Natural killer cell treated with Interleukin-12 subunit alpha and Interleukin-12 subunit beta and Interleukin-15 and Interleukin-18, amount 100 ng/mL, for 72 hours (primary cell): ENCODE results near the gene LRRN4CL. TPM values are rescaled to one million over a fixed set of nuclear protein-coding genes. Genes with fewer than 3 reads are reported as not detected.
"Not testable (repeated sequence)": the region's sequence is repeated elsewhere in the genome, so short reads cannot be mapped to it uniquely, and the experiment has no call there.

Experiments
- ATAC-seq, 2 donors: fragments of 150-1000 bp; cut with Tn5 transposase in 1 of 2; sonication (Bioruptor Pico), chemical (Tn5 transposase) in 1 of 2; 2 replicates each; pipeline ENCODE4 v1.10.0; 2021
- DNase-seq: peaks from one replicate; pipeline ENCODE4 v3.0.0; 2022; ENCODE audit warnings: low spot score
- H3K27ac Mint-ChIP-seq, 2 donors: 1 replicate in 1 of 2; 2 replicates in 1 of 2; pipeline ENCODE4 v1.8.0; 2022; ENCODE audit warnings: mixed read lengths in 2 of 2, mild to moderate bottlenecking in 1 of 2, moderate library complexity in 1 of 2
- H3K27me3 Mint-ChIP-seq, 2 donors: 1 replicate in 1 of 2; 2 replicates in 1 of 2; pipeline ENCODE4 v1.8.0; 2022; ENCODE audit warnings: mixed read lengths in 2 of 2
- H3K36me3 Mint-ChIP-seq: one replicate; pipeline ENCODE4 v1.8.0; 2022; ENCODE audit warnings: mixed read lengths
- H3K4me1 Mint-ChIP-seq, 2 donors: 1 replicate in 1 of 2; 2 replicates in 1 of 2; pipeline ENCODE4 v1.8.0; 2022; ENCODE audit warnings: low read depth in 2 of 2, mixed read lengths in 2 of 2, mild to moderate bottlenecking in 1 of 2
- H3K4me3 Mint-ChIP-seq: one replicate; pipeline ENCODE4 v1.8.0; 2022; ENCODE audit warnings: mixed read lengths
- H3K9me3 Mint-ChIP-seq: 2 replicates; pipeline ENCODE4 v1.8.0; 2022; ENCODE audit warnings: mixed read lengths
- total RNA-seq, 2 donors: library from RNA; stranded (reverse); gene quantifications; one replicate each; pipeline ENCODE4 v1.2.3, GENCODE V29; 2022

The LRRN4CL gene
- total RNA-seq, 2 donors from 2014 or later, result 0.36 to 0.52 TPM

GRCh38 chr11:62705880-62706849 is 16.8 kb upstream of the LRRN4CL start:
- no peaks in the 10 kb centered on the region for H3K9me3 Mint-ChIP-seq
- H3K4me1 Mint-ChIP-seq, result peaks cover 42 to 51% of the 10 kb centered on the region in 2 donors
- H3K27me3 Mint-ChIP-seq, result no peaks in the 10 kb centered on the region
- peak; percentile 88 to 93 for ATAC-seq
- H3K4me3 Mint-ChIP-seq, result peak overlapping the region; percentile 91
- peak overlapping the region; percentile 77 to 90 for H3K27ac Mint-ChIP-seq
- H3K36me3 Mint-ChIP-seq, result peaks cover 7% of the 10 kb centered on the region
- peak; percentile 94 for DNase-seq

- H3K4me1 Mint-ChIP-seq, result peaks cover 42 to 50% of the 10 kb centered on the region in 2 donors
- peaks cover 7% of the 10 kb centered on the region for H3K36me3 Mint-ChIP-seq
- peak overlapping the region; percentile 91 for H3K4me3 Mint-ChIP-seq
- DNase-seq (no peak), ATAC-seq (no peak)
- H3K9me3 Mint-ChIP-seq, result no peaks in the 10 kb centered on the region
- peak overlapping the region; percentile 77 to 90 for H3K27ac Mint-ChIP-seq
- H3K27me3 Mint-ChIP-seq, result no peaks in the 10 kb centered on the region
Observed at GRCh38 chr11:62705413-62705812, 16.1 kb upstream of the LRRN4CL start.

DNA sequence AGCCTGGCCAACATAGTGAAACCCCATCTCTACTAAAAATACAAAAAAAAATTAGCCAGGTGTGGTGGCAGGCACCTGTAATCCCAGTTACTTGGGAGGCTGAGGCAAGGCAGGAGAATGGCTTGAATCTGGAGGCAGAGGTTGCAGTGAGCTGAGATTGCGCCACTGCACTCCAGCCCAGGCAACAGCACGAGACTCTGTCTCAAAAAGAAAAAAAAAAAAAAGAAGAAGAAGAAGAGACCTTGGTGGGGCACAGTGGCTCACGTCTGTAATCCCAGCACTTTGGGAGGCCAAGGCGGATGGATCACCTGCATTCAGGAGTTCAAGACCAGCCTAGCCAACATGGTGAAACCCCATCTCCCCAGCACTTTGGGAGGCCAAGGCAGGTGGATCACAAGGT is 14.6 kb upstream of the LRRN4CL start:
- H3K4me1 Mint-ChIP-seq, result peaks cover 28 to 35% of the 10 kb centered on the region in 2 donors
- H3K36me3 Mint-ChIP-seq, H3K4me3 Mint-ChIP-seq, H3K27me3 Mint-ChIP-seq, ATAC-seq, DNase-seq, H3K9me3 Mint-ChIP-seq, H3K27ac Mint-ChIP-seq: not testable (repeated sequence)

GRCh38 chr11:62702246-62702645 is 12.9 kb upstream of the LRRN4CL start:
- H3K27me3 Mint-ChIP-seq, result no peaks in the 10 kb centered on the region
- H3K27ac Mint-ChIP-seq, result no peak overlapping the region
- peaks cover 23 to 25% of the 10 kb centered on the region in 2 donors for H3K4me1 Mint-ChIP-seq
- ATAC-seq (peak in 1 of 2 donors; percentile 8), DNase-seq (no peak)
- H3K9me3 Mint-ChIP-seq, result no peaks in the 10 kb centered on the region
- H3K36me3 Mint-ChIP-seq, result peaks cover 7% of the 10 kb centered on the region
- no peak overlapping the region for H3K4me3 Mint-ChIP-seq

DNA sequence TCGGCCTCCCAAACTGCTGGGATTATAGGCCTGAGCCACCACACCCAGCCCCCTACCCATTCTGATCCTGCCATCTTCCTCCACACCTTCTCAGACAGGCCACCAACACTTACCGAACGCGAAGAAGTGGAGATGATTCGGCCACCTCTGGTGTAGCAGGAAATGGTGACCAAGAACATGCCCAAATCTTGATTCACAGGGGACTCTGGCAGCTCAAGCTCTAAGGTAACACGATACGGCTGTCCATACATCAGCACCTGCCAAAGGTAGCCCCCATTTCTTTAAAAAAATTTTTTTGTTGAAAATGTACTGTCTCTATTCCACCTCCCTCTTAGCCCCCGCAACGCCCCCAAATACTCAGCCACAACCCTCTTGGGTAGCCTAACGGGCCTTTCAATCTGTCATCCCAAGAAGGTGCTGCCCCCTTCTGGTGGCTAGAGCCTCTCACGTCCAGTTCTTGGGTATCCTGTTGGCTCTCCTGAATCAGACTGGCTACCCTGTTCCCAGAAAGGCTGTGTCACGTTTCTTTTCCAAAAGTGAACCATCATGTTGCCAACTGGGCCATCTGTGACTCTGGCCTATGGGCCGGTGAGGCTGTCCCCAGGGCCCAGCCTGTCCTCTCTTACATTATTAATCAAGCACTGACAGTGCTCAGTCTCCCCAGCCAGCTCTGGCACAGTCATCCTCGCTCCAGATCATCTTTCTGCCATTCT is 5.3 kb upstream of the LRRN4CL start:
- DNase-seq, result peak; percentile 83
- no peaks in the 10 kb centered on the region for H3K36me3 Mint-ChIP-seq
- no peak overlapping the region for H3K27ac Mint-ChIP-seq
- no peak overlapping the region for H3K4me3 Mint-ChIP-seq
- peaks cover 6 to 8% of the 10 kb centered on the region in 2 donors for H3K4me1 Mint-ChIP-seq
- H3K9me3 Mint-ChIP-seq, result no peaks in the 10 kb centered on the region
- H3K27me3 Mint-ChIP-seq, result no peaks in the 10 kb centered on the region
- peak; percentile 69 to 84 for ATAC-seq

- not testable (repeated sequence) for ATAC-seq, H3K9me3 Mint-ChIP-seq, H3K27ac Mint-ChIP-seq, DNase-seq, H3K36me3 Mint-ChIP-seq, H3K4me1 Mint-ChIP-seq, H3K27me3 Mint-ChIP-seq, H3K4me3 Mint-ChIP-seq
Observed at GRCh38 chr11:62693624-62694023, 4.3 kb upstream of the LRRN4CL start.

DNA sequence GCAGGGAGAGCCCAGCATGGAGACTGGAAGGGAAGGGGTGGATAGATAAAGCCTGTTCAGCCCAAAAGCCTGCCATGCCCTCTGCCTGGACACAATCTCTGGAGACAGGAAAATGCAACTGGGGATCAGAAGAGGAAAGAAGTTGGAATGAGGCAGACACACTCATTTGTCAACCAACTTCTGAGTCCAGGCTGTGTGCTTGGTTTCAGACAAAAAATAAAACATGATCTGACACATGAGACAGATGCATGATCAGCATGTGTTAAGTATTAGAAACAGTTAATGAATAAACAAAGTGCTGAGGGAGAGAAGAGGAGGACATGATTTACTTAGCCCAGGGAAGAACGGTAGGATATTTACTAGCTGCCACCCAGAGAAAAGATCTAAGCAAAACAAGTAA is 839 bp downstream of the LRRN4CL start:
- H3K36me3 Mint-ChIP-seq, result peaks cover 5% of the 10 kb centered on the region

DNA sequence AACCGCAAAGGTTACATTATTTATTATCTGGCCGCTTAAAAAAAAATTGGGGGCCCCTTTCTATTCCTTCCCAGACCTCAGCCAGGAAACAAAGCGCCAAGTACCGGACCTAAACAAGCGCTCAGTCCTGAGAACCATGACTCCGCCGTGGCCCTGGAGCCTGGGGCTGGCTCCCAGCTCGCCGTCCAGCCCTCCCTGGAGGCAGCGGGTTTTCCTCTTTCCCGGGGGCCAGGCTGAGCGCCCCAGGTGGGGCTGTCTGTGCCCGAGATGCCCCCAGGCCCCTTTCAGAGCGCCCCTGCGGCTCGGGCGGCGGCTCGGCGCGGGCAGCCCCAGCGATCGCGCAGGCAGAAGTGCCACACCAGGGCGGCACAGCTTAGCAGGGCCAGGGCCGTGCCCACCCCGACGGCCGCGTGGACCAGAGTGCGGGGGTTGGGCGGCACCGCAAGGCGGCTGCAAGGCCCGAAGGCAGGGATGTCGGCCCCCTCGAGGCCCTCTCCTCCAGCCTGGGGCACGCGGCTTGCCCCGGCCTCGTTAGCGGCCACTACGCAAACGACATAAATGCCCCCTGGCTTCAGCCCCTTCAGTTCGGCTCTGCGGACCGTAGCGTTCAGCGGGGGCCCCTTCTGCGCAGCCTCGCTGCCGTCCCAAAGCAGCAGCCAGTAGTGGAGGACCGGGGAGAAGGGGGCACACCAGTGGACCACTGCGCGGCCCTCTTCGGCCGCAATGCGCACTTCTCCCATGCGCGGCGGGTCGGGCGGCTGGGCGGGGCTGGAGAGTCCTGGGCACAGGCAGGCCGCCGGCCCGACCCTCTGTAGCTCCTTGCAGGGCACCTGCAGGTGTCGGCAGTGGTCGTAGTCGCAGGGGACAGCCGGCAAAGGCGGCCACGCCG is 1.6 kb downstream of the LRRN4CL start:
- DNase-seq (no peak), ATAC-seq (peak; percentile 15 to 40)
- peaks cover 5% of the 10 kb centered on the region for H3K36me3 Mint-ChIP-seq
- H3K27me3 Mint-ChIP-seq, result peaks cover 5 to 7% of the 10 kb centered on the region in 2 donors
- no peaks in the 10 kb centered on the region for H3K9me3 Mint-ChIP-seq
- H3K4me1 Mint-ChIP-seq, result no peaks in the 10 kb centered on the region
- H3K4me3 Mint-ChIP-seq, result no peak overlapping the region
- H3K27ac Mint-ChIP-seq, result no peak overlapping the region

More for the DNA sequence above, 839 bp downstream of the LRRN4CL start:
- no peaks in the 10 kb centered on the region for H3K9me3 Mint-ChIP-seq
- H3K27ac Mint-ChIP-seq, result no peak overlapping the region
- no peak overlapping the region for H3K4me3 Mint-ChIP-seq
- H3K4me1 Mint-ChIP-seq, result no peaks in the 10 kb centered on the region
- no peak for DNase-seq
- no peak for ATAC-seq
- H3K27me3 Mint-ChIP-seq, result peaks cover 5 to 7% of the 10 kb centered on the region in 2 donors

DNA sequence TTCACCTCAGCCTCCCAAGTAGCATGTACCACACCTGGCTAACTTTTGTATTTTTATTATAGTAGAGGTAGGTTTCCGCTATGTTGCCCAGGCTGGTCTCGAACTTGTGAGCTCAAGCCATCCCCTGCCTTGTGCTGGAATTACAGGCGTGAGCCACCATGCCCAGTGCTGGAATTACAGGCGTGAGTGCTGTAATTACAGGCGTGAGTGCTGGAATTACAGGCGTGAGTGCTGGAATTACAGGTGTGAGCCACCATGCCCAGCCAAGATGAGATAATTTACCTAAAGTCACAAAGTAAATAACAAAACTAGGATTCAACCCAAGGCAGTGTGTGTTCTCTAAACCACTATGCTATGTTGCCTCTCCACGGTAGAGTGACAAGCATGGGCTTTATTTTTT is 6.8 kb downstream of the LRRN4CL start:
- H3K9me3 Mint-ChIP-seq, result no peaks in the 10 kb centered on the region
- DNase-seq (no peak), ATAC-seq (no peak)
- peaks cover 14 to 17% of the 10 kb centered on the region in 2 donors for H3K4me1 Mint-ChIP-seq
- H3K27ac Mint-ChIP-seq, result no peak overlapping the region
- peaks cover 7% of the 10 kb centered on the region for H3K36me3 Mint-ChIP-seq
- no peak overlapping the region for H3K4me3 Mint-ChIP-seq
- no peaks in the 10 kb centered on the region for H3K27me3 Mint-ChIP-seq

GRCh38 chr11:62680825-62681240 is 8.5 kb downstream of the LRRN4CL start:
- H3K27me3 Mint-ChIP-seq, result no peaks in the 10 kb centered on the region

GRCh38 chr11:62678770-62679696 is 10.3 kb downstream of the LRRN4CL start, which contains the start of gene UBXN1:
UBXN1 (minus strand) TSS chr11:62679073; CDS start chr11:62678923, 150 bp downstream.
- H3K9me3 Mint-ChIP-seq, result no peaks in the 10 kb centered on the region
- H3K27ac Mint-ChIP-seq, result peak within 1 kb of the TSS; percentile 85 to 94
- no peaks in the 10 kb centered on the region for H3K27me3 Mint-ChIP-seq
- H3K4me3 Mint-ChIP-seq, result peak within 1 kb of the TSS; percentile 89
- DNase-seq (peak; percentile 92), ATAC-seq (peak; percentile 94)
- peaks cover 22% of the 10 kb centered on the region for H3K36me3 Mint-ChIP-seq
- H3K4me1 Mint-ChIP-seq, result peaks cover 28 to 30% of the 10 kb centered on the region in 2 donors

More at GRCh38 chr11:62680825-62681240, 8.5 kb downstream of the LRRN4CL start:
- peaks cover 15% of the 10 kb centered on the region for H3K36me3 Mint-ChIP-seq
- DNase-seq, result no peak
- peak overlapping the region; percentile 28 to 85 for H3K27ac Mint-ChIP-seq
- H3K4me3 Mint-ChIP-seq, result peak overlapping the region; percentile 67
- ATAC-seq, result peak in 1 of 2 donors; percentile 43
- H3K9me3 Mint-ChIP-seq, result no peaks in the 10 kb centered on the region
- H3K4me1 Mint-ChIP-seq, result peaks cover 24 to 25% of the 10 kb centered on the region in 2 donors

GRCh38 chr11:62678433-62678769 is 10.9 kb downstream of the LRRN4CL start:
- no peak for DNase-seq
- H3K27ac Mint-ChIP-seq, result peak overlapping the region; percentile 85 to 94
- ATAC-seq, result peak in 1 of 2 donors; percentile 11
- H3K36me3 Mint-ChIP-seq, result peaks cover 22% of the 10 kb centered on the region
- H3K9me3 Mint-ChIP-seq, result no peaks in the 10 kb centered on the region
- no peaks in the 10 kb centered on the region for H3K27me3 Mint-ChIP-seq
- peaks cover 28 to 30% of the 10 kb centered on the region in 2 donors for H3K4me1 Mint-ChIP-seq
- H3K4me3 Mint-ChIP-seq, result peak overlapping the region; percentile 89
